ENCODE measurements around the gene IDE.

DNA sequence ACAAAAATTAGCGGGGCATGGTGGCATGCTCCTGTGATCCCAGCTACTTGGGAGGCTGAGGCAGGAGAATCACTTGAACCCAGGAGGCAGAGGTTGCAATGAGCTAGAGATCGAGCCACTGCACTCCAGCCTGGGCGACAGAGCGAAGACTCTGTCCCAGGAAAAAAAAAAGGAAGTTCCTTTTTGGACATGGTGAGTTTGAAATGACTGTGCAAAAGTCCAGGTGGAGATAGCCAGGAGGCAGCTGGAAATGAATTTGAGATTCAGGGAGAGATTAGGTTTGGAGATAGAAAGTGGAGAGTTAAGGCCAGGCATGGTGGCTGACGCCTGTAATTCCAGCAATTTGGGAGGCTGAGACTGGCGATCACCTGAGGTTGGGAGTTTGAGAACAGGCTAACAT lies 143.8 kb downstream of the IDE start:
- TF ChIP-seq, protein P1, sequence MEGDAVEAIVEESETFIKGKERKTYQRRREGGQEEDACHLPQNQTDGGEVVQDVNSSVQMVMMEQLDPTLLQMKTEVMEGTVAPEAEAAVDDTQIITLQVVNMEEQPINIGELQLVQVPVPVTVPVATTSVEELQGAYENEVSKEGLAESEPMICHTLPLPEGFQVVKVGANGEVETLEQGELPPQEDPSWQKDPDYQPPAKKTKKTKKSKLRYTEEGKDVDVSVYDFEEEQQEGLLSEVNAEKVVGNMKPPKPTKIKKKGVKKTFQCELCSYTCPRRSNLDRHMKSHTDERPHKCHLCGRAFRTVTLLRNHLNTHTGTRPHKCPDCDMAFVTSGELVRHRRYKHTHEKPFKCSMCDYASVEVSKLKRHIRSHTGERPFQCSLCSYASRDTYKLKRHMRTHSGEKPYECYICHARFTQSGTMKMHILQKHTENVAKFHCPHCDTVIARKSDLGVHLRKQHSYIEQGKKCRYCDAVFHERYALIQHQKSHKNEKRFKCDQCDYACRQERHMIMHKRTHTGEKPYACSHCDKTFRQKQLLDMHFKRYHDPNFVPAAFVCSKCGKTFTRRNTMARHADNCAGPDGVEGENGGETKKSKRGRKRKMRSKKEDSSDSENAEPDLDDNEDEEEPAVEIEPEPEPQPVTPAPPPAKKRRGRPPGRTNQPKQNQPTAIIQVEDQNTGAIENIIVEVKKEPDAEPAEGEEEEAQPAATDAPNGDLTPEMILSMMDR (IDR thresholded peaks at IDR 0.05) = no peak
- no peak for TF ChIP-seq EZH2 (IDR thresholded peaks at IDR 0.05; ENCODE audit: borderline replicate concordance, insufficient read depth, low read depth, low read length, poor library complexity, severe bottlenecking)
